DLD1 (cell line): ENCODE measurements around the gene FGF21.
"Not testable (repeated sequence)": the region's sequence is repeated elsewhere in the genome, so short reads cannot be mapped to it uniquely, and the experiment has no call there.

Experiments used
- in situ Hi-C: cut with HindIII; loops from 2 replicates; pipeline ENCODE4 v1.10.0; 2017; ENCODE audit warnings: low sequenced_read_pairs

FGF21 gene

DNA sequence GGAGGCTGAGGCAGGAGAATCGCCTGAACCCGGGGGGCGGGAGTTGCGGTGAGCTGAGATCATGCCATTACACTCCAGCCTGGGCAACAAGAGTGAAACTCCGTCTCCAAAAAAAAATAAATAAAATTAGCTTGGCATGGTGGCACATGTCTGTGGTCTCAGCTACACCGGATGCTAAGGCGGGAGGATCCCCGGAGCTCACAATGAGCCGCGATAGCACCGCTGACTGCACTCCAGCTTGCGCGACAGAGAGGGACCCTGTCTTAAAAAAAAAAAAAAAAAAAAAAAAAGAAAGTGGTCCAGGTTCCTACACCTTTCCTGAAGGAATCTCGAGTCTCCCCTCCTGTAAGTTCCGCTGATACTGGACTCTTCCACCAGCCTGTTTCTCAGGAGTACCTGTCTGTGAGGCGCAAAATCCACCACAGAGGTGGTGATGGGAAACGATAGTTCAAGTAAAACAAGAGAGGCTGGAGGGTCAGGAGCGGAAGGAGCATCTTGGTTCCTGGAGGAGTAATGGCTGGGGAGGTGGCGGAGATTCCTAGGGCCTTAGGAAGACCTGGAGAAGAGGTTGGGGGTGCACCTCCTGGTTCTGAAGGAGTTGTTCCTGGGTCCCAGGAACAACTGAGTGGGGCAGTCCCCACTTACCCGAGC is 3.4 kb upstream of the FGF21 start:
- in situ Hi-C loops = no loop called here

DNA sequence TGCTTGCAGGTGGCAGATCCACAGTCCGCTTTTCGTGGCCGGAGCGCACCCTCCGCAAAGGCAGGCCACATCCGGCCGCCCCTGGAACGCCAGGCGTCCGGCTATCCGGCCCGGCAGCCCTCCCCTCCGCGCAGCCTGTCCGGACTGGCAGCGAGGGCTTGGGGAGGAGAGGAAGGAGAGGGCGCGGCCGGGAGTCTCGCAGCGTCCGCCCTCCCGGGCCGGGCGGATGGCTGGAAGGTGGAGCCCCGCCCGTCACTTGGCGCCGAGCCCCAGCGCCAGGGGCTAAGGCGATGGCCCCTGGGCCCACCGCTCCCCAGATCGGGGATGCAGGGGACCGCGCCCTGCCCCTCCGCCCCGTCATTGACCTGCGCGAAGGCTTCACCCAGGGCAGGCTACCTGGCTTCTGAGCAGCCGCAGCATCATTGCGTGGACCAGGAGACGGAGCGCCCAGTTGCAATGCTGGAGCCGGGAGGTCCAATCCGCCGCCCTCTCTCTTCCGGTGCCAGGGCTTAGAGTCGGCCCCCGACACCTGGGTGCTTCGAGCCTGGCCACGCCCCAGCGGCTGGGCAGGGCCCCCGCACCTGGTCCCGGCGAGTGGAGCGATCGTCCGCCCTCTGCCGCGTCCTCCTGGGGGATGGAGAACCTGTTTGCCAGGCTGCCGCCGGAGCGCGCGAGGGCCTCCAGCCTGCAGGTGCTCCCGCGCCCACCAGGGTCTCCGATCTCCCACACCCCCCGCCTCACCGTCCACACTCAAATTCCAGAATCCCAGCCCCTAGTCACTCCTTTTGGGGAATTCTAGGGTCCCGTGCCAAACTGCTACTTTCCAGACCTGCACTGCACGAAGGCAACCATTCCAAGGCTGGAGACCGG is 2.6 kb upstream of the FGF21 start, which contains the start of gene FUT1:
TSS of gene FUT1 (minus strand) at position 146 of the 870 bp plus-strand sequence. CDS start 1,360 bp downstream, outside the sequence.
- in situ Hi-C loops = no loop called here

DNA sequence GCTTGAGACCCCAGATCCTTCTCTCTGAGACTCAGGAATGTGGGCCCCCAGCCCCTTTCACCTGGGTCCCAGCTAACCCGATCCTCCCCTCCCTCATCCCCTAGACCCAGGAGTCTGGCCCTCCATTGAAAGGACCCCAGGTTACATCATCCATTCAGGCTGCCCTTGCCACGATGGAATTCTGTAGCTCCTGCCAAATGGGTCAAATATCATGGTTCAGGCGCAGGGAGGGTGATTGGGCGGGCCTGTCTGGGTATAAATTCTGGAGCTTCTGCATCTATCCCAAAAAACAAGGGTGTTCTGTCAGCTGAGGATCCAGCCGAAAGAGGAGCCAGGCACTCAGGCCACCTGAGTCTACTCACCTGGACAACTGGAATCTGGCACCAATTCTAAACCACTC is 463 bp downstream of the FGF21 start:
- in situ Hi-C loops = no loop called here

DNA sequence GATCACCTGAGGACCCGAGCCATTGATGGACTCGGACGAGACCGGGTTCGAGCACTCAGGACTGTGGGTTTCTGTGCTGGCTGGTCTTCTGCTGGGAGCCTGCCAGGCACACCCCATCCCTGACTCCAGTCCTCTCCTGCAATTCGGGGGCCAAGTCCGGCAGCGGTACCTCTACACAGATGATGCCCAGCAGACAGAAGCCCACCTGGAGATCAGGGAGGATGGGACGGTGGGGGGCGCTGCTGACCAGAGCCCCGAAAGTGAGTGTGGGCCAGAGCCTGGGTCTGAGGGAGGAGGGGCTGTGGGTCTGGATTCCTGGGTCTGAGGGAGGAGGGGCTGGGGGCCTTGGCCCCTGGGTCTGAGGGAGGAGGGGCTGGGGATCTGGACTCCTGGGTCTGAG is 888 bp downstream of the FGF21 start:
- in situ Hi-C loops = no loop called here

DNA sequence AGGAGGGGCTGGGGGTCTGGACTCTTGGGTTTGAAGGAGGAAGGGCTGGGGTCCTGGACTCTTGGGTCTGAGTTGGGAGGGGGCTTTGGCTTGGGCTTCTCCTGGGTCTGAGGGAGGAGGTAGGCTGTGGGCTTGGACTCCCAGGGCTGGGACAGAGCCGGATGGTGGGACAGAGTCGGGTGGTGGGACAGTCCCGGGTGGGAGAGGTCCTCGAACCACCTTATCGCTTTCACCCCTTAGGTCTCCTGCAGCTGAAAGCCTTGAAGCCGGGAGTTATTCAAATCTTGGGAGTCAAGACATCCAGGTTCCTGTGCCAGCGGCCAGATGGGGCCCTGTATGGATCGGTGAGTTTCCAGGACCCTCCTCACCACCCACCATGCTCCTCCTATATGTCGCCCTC is 1.4 kb downstream of the FGF21 start:
- in situ Hi-C loops = no loop called here

DNA sequence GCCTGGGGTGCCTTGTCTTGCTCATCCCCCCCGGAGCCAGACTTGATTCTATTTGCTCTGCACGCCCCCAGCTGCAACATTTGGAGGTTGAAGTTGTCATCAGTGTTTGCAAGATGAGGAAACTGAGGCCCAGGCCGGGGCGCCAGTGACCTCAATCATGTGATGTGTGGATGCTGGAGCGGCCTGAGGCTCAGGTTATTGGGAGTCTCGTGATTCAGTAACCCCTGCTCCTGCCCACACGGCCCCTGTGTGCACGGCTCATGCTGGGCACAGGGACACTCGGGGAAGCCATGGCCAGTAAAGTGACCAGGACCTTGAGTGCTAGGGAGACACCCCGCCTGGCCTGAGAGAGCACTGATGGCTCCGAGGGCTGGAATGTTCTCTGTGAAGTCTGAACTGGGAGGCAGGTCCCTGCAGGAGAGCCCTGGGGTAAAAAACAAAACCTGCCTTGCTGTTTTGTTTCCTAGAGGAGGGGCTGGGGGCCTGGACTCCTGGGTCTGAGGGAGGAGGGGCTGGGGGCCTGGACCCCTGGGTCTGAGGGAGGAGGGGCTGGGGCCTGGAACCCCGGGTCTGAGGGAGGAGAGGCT is 1.9 kb downstream of the FGF21 start:
- in situ Hi-C loops = no loop called here

DNA sequence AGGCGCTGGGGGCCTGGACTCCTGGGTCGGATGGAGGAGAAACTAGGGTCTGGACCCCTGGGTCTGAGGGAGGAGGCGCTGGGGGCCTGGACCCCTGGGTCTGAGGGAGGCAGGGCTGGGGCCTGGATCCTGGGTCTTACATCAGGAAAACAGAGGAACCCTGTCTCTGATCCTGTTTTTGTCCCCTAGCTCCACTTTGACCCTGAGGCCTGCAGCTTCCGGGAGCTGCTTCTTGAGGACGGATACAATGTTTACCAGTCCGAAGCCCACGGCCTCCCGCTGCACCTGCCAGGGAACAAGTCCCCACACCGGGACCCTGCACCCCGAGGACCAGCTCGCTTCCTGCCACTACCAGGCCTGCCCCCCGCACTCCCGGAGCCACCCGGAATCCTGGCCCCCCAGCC is 2.4 kb downstream of the FGF21 start:
- in situ Hi-C loops = no loop called here

DNA sequence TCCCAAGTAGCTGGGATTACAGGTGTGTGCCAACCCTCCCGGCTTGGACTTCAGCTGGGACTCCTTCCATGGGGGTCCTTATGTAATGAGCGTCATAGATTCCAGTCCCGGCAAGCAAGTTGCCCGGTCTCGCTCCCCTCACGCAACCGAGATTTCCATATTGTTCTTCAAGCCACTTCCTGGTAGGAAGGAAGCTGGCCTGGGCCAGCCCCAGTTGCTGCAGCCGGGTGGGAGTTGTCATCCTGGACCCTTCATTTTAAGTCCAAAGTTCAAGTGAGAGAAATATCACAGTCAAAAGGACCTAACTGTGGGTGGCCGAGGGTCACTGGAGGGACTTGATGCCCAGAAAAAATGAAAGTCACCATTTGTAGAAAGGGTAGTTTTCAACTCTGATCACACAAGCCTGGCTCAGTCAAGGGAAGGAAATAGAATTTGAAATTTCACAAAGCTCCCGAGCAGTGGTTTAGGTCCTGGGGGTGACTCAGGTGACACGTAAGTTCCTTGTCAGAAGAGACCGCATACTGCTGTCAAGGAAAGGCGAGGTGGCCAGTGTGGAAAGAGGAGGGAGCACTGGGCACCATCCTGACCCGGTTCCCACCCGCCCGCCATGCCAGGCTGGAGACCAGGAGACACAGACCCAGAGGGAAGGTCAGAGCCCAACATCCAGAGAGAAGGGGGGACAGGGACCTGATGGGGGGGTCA is 5.3 kb downstream of the FGF21 start:
- in situ Hi-C loops = no loop called here

DNA sequence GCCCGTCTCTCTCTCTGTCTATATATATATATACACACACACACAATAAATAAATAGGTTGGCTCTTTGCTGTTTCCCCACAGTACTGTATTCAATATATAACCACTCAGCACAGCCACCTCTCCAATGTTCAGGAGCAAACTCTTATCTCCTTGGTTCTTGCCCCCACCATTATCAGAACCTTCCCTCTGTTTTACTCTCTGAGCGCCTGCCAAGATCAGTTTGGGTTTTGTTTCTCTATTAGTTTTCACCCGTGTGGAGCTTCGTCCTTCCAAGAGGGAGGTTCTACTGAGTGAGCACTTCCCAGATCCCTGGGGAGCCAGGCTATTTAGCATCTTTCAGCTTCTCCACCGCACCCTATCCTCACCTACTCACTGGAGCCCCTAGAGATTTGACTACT is 10.5 kb downstream of the FGF21 start:
- in situ Hi-C loops = not testable (repeated sequence)

DNA sequence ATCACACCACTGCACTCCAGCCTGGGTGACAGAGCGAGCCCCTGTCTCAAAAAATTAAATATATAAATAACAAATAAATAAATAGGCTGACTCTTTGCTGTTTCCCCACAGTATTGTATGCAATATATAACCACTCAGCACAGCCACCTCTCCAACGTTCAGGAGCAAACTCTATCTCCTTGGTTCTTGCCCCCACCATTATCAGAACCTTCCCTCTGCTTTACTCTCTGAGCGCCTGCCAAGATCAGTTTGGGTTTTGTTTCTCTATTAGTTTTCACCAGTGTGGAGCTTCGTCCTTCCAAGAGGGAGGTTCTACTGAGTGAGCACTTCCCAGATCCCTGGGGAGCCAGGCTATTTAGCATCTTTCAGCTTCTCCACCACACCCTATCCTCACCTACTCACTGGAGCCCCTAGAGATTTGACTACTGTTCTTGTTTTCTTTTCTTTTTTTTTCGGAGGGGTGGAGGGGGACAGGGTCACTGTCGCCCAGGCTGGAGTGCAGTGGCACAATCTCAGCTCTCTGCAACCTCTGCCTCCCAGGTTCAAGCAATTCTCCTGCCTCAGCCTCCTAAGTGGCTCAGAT is 12.9 kb downstream of the FGF21 start:
- in situ Hi-C loops = not testable (repeated sequence)

DNA sequence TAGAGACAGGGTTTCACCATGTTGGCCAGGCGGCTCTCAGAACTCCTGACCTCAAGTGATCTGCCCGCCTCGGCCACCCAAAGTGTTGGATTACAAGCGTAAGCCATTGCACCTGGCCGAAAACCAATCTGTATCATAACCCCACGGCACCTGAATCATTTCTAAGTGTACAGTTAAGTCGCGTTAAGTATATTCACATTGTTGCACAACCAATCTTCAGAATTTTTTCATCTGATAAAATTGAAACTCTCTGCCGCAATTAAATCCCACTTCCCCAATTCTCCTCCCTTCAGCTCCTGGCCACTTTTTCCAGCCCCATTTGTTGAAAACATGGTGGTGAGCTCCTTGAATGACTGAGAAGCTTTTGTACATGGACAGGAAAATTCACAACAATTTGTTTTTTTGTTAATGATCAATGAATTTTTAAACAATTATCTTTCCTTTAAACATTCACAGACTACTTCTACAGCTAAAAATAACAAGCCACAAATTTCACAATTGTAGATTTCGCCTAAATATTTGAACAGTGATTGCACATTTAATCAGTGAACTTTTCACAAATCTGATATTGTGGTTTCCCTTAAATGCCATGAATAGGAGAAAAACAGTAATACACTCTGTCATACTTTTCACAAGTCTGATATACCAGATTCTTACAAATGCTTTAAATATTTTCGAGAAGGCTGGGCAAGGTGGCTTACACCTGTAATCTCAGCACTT is 13.8 kb downstream of the FGF21 start:
- in situ Hi-C loops = no loop called here

DNA sequence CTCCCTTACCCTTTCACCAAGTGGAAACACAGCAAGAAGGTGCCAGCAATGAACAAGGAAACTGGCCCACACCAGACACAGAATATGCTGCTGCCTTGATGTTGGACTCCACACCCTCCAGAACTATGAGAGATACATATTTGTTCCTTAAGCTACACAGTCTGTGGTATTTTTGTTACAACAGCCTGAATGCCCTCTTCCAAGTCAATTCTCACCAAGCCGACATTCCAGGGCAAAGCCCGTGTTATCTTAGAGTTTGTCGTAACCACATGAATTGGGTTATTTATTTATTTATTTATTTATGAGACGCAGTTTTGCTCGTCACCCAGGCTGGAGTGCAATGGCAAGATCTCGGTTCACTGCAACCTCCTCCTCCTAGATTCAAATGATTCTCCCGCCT is 14.9 kb downstream of the FGF21 start:
- in situ Hi-C loops = no loop called here

DNA sequence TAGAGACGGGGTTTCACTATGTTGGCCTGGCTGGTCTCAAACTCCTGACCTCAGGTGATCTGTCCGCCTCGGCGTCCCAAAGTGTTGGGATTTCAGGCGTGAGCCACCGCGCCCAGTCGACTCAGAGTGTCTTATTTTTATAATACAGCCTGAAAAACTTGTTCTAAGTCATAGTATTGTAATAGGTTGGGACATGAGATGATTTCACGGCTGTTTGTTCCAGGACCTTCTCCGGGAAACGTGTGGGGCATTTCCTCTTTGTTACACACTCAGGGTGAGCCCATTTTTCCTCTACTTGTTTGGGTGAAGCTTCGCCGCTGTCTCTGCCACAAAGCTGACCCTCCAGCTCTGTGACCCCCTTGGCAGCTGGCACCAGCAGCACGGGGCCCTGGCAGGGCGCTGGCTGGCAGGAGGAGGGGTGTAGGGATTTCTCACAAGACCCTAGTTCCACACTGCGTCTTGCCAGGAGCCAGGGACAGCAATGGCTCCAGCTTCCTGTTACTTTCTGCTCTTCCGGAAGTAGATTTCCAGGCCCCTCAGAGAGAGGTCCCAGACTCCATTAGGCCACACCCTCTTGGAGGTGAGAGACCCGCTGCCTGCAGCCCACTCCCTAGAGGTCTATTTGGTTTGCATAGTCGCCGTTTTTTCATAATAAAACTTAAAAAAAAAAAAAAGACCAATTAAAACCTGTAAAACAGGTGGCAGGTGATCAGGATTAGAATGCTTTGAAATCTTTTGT is 15.6 kb downstream of the FGF21 start:
- in situ Hi-C loops = no loop called here

DNA sequence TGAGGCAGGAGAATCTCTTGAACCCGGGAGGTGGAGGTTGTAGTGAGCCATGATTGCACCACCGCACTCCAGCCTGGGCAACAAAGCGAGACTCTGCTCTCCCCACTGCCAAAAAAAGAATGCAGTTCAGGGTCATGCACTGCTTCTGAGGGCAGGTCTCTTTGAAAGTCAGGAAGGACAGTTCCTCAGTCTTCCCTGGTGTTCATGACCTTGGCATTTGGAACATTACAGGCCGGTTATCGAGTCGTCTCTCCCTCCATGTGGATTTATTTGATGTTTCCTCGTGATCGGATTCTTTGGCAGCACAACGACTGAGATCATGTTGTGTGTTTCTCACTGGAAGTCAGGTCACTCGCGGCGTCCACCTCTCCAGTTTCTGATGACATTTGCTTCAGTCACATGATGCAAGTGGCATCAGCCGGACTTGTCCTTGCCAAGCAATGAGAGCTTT is 17.2 kb downstream of the FGF21 start:
- in situ Hi-C loops = no loop called here

DNA sequence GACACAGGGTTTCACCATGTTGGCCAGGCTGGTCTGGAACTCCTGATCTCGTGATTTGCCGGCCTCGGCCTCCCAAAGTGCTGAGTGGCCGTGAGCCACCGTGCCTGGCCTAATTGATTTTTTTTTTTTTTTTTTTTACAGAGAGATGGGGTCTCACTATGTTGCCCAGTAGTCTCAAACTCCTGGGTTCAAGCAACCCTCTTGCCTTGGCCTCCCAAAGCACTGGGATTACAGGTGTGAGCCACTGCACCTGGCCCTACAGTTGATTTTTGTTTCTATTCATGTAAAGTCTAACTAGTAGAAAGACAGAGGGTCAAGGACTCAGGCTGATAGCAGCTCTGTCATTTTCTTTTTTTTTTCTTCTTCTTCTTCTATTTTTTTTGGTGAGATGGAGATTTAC is 21.8 kb downstream of the FGF21 start:
- in situ Hi-C loops = no loop called here

DNA sequence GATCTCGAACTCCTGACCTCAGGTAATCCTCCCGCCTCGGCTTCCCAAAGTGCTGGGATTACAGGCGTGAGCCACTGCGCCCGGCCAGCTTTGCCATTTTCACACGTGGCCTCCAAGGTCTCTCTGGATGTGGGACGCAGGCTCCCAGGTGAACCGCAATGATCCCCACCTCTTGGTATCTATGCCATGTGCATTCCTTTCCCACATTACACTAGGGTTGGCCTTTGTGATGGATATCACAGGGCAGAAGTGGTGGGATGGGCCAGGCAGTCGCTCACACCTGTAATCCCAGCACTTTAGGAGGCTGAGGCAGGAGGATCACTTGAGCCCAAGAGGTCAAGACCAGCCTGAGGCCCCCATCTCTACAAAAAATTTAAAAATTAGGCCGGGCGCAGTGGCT is 22.4 kb downstream of the FGF21 start:
- in situ Hi-C loops = no loop called here

DNA sequence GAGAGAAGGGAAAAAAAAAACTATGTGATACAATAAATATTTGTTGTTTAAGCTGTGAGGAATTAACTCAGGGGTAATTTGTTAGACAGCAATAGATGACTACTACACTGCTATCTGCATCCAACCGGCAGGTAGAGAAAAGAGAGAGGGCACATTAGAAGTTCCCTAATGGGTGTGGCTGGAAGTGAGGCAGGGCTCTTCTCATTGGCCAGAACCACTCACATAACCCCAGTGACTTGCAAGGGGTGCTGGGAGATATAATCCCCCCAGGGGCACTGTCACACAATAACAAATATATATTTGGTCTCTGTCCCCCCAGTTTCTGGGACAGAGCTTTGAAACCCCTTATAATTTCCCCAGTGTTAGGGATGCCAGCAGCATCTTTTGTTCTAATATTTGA is 24.3 kb downstream of the FGF21 start:
- in situ Hi-C loops = no loop called here

DNA sequence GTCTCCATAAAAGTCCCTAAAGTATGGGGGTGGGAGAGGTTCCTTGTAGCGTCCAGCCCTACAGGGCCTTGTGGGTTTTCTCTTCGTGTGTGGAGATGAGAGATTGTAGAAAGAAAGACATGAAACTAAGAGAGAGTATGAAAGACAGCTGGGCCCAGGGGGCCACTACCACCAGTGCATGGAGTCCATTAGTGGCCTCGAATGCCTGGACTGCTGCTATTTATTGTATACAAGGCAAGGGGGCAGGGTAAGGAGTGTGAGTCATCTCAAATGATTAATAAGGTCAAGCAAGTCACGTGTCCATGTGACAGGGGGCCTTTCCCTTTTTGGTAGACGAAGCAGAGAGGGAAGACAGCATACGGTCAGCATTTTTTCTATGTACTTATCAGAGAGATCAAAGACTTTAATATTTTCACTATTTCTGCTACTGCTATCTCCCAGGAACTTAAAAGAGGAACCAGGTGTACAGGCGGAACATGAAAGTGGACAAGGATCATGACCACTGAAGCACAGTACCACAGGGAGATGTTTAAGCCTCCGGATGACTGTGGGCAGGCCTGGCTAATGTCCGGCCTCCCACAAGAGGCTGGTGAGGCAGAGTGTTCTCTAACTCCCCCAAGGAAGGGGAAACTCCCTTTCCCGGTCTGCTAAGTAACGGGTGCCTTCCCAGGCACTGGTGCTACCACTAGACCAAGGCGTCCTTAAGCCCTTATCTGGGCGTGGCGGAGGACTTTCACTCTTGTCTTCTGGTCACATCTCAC is 25.5 kb downstream of the FGF21 start:
- in situ Hi-C loops = no loop called here

DNA sequence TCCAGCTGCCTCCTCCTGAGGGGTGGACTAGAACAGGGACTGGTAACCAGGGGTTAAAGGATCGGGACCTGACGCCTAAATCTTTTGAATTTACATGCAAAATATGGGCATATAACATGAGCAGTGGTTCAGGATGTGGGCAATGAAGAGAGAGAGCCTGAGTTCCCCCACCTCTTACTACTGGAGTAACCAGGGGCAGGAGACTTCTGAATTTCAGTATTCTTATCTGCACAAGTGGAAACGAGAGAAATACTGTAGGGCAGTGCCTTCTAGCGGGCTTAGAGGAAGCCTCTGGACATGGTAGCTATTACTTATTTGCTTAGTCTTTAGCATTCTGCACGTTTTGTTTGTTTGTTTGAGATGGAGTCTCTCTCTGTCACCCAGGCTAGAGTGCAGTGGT is 29.2 kb downstream of the FGF21 start:
- in situ Hi-C loops = no loop called here
